GM23338 (cell line): ENCODE data around the gene LRRC47. TPM values are rescaled to one million over a fixed set of nuclear protein-coding genes. Genes with fewer than 3 reads are reported as not detected.

Experiments
- ATAC-seq: fragments of 200-7000 bp; cut with Tn5 transposase; 3 replicates; pipeline ENCODE4 v1.9.1; 2020
- DNase-seq: peaks from one replicate; pipeline ENCODE4 v3.0.0-alpha.2; 2015; ENCODE audit warnings: low spot score
- H2AFZ ChIP-seq: fragments of 200-600 bp; sonication (generic); 2 replicates; pipeline ENCODE4 v1.8.0; 2016; ENCODE audit warnings: antibody characterized with exemption, mild to moderate bottlenecking, moderate library complexity
- H3F3A ChIP-seq: fragments of 200-600 bp; sonication (generic); replicated peaks from 2 replicates; pipeline ENCODE4 v1.8.0; 2017; ENCODE audit warnings: antibody characterized with exemption, mixed run types, low read depth
- H3K27ac ChIP-seq: fragments of 200-600 bp; sonication (generic); 2 replicates; pipeline ENCODE4 v1.6.1; 2016; ENCODE audit warnings: low read depth
- H3K27me3 ChIP-seq: fragments of 200-600 bp; sonication (generic); 2 replicates; pipeline ENCODE4 v1.8.0; 2016; ENCODE audit warnings: mild to moderate bottlenecking, mixed run types, moderate library complexity; ENCODE audit not compliant: insufficient read depth
- H3K36me3 ChIP-seq: fragments of 200-600 bp; sonication (generic); 2 replicates; pipeline ENCODE4 v1.8.0; 2016; ENCODE audit warnings: mild to moderate bottlenecking; ENCODE audit not compliant: insufficient read depth
- H3K4me1 ChIP-seq: fragments of 200-600 bp; sonication (generic); 2 replicates; pipeline ENCODE4 v1.8.0; 2016; ENCODE audit warnings: mild to moderate bottlenecking, moderate library complexity; ENCODE audit not compliant: insufficient read depth
- H3K4me2 ChIP-seq: fragments of 200-600 bp; sonication (generic); 2 replicates; pipeline ENCODE4 v1.7.1; 2017; ENCODE audit warnings: mixed run types
- H3K4me3 ChIP-seq: fragments of 200-600 bp; sonication (generic); 2 replicates; pipeline ENCODE4 v1.6.1; 2016; ENCODE audit warnings: mixed run types
- H3K79me2 ChIP-seq: fragments of 200-600 bp; sonication (generic); replicated peaks from 2 replicates; pipeline ENCODE4 v1.8.0; 2017; ENCODE audit warnings: mild to moderate bottlenecking; ENCODE audit not compliant: insufficient read depth
- H3K9me2 ChIP-seq: fragments of 200-600 bp; sonication (generic); 2 replicates; pipeline ENCODE4 v1.8.0; 2017; ENCODE audit not compliant: insufficient read depth
- H4K20me1 ChIP-seq: fragments of 200-600 bp; sonication (generic); replicated peaks from 2 replicates; pipeline ENCODE4 v1.8.0; 2017; ENCODE audit warnings: mild to moderate bottlenecking; ENCODE audit not compliant: insufficient read depth
- H3K27ac Mint-ChIP-seq: 2 replicates; pipeline ENCODE4 v1.8.0; 2020; ENCODE audit warnings: inconsistent platforms, mild to moderate bottlenecking, moderate library complexity, mixed read lengths
- H3K27me3 Mint-ChIP-seq: 3 replicates; pipeline ENCODE4 v1.8.0; 2022; ENCODE audit warnings: low read depth, mild to moderate bottlenecking, moderate library complexity, mixed read lengths, inconsistent platforms; ENCODE audit not compliant: insufficient read depth, poor library complexity
- H3K36me3 Mint-ChIP-seq: 3 replicates; pipeline ENCODE4 v1.8.0; 2021; ENCODE audit warnings: low read depth, mild to moderate bottlenecking, inconsistent platforms, moderate library complexity, mixed read lengths
- H3K4me1 Mint-ChIP-seq: 3 replicates; pipeline ENCODE4 v1.8.0; 2020; ENCODE audit warnings: mild to moderate bottlenecking, inconsistent platforms, mixed read lengths
- H3K4me3 Mint-ChIP-seq: 3 replicates; pipeline ENCODE4 v1.8.0; 2021; ENCODE audit warnings: moderate library complexity, mild to moderate bottlenecking, inconsistent platforms, mixed read lengths
- H3K9me3 Mint-ChIP-seq: 3 replicates; pipeline ENCODE4 v1.8.0; 2020; ENCODE audit warnings: moderate library complexity, mild to moderate bottlenecking, inconsistent platforms, mixed read lengths
- CREB1 ChIP-seq: fragments of 250-450 bp; sonication (Bioruptor Pico); IDR thresholded peaks from 2 replicates; pipeline ENCODE4 v1.5.0; 2020; ENCODE audit warnings: low read depth, mild to moderate bottlenecking, moderate library complexity
- EZH2 ChIP-seq: fragments of 200-600 bp; sonication (generic); IDR thresholded peaks from one replicate; pipeline ENCODE4 v1.8.0; 2017; ENCODE audit warnings: antibody characterized with exemption, mild to moderate bottlenecking, low read depth; ENCODE audit not compliant: unreplicated experiment
- EZH2phosphoT487 ChIP-seq: fragments of 200-600 bp; sonication (generic); IDR thresholded peaks from one replicate; pipeline ENCODE4 v1.8.1; 2018; ENCODE audit warnings: antibody characterized with exemption; ENCODE audit not compliant: unreplicated experiment
- JUNB ChIP-seq: IDR thresholded peaks from one replicate; pipeline ENCODE4 v1.6.1; 2016; ENCODE audit warnings: antibody characterized with exemption; ENCODE audit not compliant: unreplicated experiment
- NANOG ChIP-seq: IDR thresholded peaks from 2 replicates; pipeline ENCODE4 v1.6.1; 2016; ENCODE audit warnings: antibody characterized with exemption, borderline replicate concordance
- POLR2AphosphoS5 ChIP-seq: IDR thresholded peaks from 2 replicates; pipeline ENCODE4 v1.6.1; 2016; ENCODE audit warnings: antibody characterized with exemption, low read depth
- STAT1 ChIP-seq: IDR thresholded peaks from one replicate; pipeline ENCODE4 v1.6.1; 2016; ENCODE audit warnings: antibody characterized with exemption; ENCODE audit not compliant: unreplicated experiment
- ZNF114 ChIP-seq: fragments of 250-450 bp; sonication (Bioruptor Pico); IDR thresholded peaks from 2 replicates; pipeline ENCODE4 v1.5.0; 2020; ENCODE audit warnings: mild to moderate bottlenecking, moderate library complexity
- ZNF331 ChIP-seq: fragments of 250-450 bp; sonication (Bioruptor Pico); IDR thresholded peaks from 2 replicates; pipeline ENCODE4 v1.5.0; 2020; ENCODE audit warnings: low read depth, mild to moderate bottlenecking, moderate library complexity
- polyA plus RNA-seq: library from polyadenylated mRNA; unstranded; fragments of >200 nt; fragmentation: Nextera tagmentation; extraction: Ambion mirVana; gene quantifications from 2 replicates; pipeline ENCODE4 v1.2.1, GENCODE V29; 2016
- total RNA-seq: library from RNA; depleted of rRNA; stranded (reverse); fragments of >200 nt; shearing (Covaris generic); gene quantifications from 2 replicates; pipeline ENCODE4 v1.2.3, GENCODE V29; 2014
- TF ChIP-seq, protein P1 (sequence below): IDR thresholded peaks from one replicate; pipeline ENCODE4 v1.6.1; 2018; ENCODE audit warnings: antibody characterized with exemption; ENCODE audit not compliant: unreplicated experiment
- TF ChIP-seq, protein P2 (sequence below): IDR thresholded peaks from 2 replicates; pipeline ENCODE4 v1.6.1; 2016; ENCODE audit warnings: antibody characterized with exemption

Gene LRRC47
- total and polyA plus RNA-seq, 2 experiments from 2014 or later: 15.8 to 76.8 TPM

DNA sequence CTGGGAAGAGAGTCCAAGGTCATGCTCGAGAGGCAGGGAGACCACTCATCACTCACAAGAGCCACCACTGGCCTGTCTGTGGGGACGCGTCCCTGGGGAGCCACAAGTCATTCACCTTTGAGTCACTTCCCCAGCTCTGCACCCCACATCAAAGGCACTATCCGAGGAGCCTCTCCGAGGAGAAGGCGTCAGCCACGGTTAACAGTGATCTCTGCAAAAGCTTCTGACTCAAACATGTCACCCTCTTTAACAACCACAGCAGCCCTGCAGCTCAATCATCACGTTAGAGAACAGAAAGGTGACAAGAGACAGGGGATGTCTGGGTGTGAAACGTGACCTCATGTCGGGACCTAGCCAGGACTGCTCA is 9.0 kb downstream of the LRRC47 start:
- Histone ChIP-seq H2AFZ (no peak overlapping the region), H3K27ac (no peak overlapping the region), H3K4me1 (peaks cover 15% of the 10 kb centered on the region), H4K20me1 (peaks cover 6% of the 10 kb centered on the region; the same call in 1 of the 2 replicates), H3F3A (no peaks in the 10 kb centered on the region), H3K4me3 (no peak overlapping the region), H3K79me2 (peaks cover 47% of the 10 kb centered on the region), H3K36me3 (peaks cover 13% of the 10 kb centered on the region), H3K27me3 (no peaks in the 10 kb centered on the region), H3K9me2 (no peaks in the 10 kb centered on the region), H3K4me2 (no peak overlapping the region)
- peaks cover 67% of the 10 kb centered on the region for H3K36me3 Mint-ChIP-seq
- H3K27me3 Mint-ChIP-seq: peaks cover 17% of the 10 kb centered on the region
- peaks cover 31% of the 10 kb centered on the region for H3K4me1 Mint-ChIP-seq
- DNase-seq (no peak), ATAC-seq (no peak)
- H3K9me3 Mint-ChIP-seq: no peaks in the 10 kb centered on the region
- H3K4me3 Mint-ChIP-seq: no peak overlapping the region
- TF ChIP-seq ZNF114 (no peak), ZNF331 (no peak), EZH2phosphoT487 (no peak), EZH2 (no peak)
- TF ChIP-seq, protein P1, sequence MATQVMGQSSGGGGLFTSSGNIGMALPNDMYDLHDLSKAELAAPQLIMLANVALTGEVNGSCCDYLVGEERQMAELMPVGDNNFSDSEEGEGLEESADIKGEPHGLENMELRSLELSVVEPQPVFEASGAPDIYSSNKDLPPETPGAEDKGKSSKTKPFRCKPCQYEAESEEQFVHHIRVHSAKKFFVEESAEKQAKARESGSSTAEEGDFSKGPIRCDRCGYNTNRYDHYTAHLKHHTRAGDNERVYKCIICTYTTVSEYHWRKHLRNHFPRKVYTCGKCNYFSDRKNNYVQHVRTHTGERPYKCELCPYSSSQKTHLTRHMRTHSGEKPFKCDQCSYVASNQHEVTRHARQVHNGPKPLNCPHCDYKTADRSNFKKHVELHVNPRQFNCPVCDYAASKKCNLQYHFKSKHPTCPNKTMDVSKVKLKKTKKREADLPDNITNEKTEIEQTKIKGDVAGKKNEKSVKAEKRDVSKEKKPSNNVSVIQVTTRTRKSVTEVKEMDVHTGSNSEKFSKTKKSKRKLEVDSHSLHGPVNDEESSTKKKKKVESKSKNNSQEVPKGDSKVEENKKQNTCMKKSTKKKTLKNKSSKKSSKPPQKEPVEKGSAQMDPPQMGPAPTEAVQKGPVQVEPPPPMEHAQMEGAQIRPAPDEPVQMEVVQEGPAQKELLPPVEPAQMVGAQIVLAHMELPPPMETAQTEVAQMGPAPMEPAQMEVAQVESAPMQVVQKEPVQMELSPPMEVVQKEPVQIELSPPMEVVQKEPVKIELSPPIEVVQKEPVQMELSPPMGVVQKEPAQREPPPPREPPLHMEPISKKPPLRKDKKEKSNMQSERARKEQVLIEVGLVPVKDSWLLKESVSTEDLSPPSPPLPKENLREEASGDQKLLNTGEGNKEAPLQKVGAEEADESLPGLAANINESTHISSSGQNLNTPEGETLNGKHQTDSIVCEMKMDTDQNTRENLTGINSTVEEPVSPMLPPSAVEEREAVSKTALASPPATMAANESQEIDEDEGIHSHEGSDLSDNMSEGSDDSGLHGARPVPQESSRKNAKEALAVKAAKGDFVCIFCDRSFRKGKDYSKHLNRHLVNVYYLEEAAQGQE: no peak
- TF ChIP-seq, protein P2, sequence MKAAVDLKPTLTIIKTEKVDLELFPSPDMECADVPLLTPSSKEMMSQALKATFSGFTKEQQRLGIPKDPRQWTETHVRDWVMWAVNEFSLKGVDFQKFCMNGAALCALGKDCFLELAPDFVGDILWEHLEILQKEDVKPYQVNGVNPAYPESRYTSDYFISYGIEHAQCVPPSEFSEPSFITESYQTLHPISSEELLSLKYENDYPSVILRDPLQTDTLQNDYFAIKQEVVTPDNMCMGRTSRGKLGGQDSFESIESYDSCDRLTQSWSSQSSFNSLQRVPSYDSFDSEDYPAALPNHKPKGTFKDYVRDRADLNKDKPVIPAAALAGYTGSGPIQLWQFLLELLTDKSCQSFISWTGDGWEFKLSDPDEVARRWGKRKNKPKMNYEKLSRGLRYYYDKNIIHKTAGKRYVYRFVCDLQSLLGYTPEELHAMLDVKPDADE: no peak
- H3K27ac Mint-ChIP-seq: 0 out of 2 replicates have a peak overlapping the region, but pooled peaks have one; percentile 59

DNA sequence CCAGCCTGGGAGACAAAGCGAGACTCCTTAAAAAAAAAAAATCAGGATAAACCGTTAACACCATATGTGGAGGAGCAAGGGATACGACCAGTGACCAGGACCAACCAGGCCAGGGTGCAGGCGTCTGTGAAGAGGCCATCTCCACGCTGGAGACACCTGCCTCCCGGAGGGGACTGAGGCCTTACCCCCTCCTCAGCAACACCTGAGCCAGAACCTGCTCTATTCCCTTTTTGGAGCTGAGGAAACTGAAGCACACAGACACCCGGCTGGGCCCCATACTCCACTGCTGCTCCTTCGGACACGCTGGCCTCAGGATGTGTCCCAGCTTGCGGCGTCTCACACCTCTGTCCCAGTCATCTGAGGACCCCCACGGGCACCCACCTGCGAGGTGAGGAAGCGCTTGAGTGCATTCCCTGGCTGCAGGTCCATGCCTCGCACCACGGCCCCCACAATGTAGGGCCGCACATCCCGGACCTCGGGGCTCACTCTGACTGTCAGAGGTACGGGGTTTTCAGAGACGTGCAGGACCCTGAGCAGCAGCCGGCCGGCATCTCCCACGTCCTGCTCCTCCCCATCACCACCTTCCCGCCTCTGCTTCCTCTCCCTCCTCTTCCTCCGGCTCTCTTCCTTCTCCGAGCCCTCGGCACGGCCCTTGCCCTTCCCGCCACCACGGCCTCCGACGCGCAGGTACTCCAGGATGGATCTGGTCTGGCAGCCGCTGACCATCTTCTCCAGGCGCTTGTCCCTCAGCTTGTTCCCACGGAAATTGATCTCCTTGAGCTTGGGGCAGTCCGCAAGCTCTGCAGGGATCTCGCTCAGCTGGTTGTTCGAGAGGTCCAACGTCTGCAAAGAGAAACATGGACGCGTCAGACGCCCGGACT is 9.6 kb downstream of the LRRC47 start:
- no peaks in the 10 kb centered on the region for H3K9me2 ChIP-seq
- no peak overlapping the region for H2AFZ ChIP-seq
- no peak for DNase-seq
- H3K4me1 ChIP-seq: peaks cover 9% of the 10 kb centered on the region
- H3K27ac Mint-ChIP-seq: 0 out of 2 replicates have a peak overlapping the region, but pooled peaks have one; percentile 59
- no peak overlapping the region for H3K4me3 ChIP-seq
- peaks cover 17% of the 10 kb centered on the region for H3K27me3 Mint-ChIP-seq
- peaks cover 67% of the 10 kb centered on the region for H3K36me3 Mint-ChIP-seq
- H3K4me1 Mint-ChIP-seq: peaks cover 25% of the 10 kb centered on the region
- peaks cover 19% of the 10 kb centered on the region for H3K36me3 ChIP-seq
- no peaks in the 10 kb centered on the region for H3K27me3 ChIP-seq
- H3K9me3 Mint-ChIP-seq: no peaks in the 10 kb centered on the region
- H3F3A ChIP-seq: 0 out of 2 replicates have a peak, but pooled peaks cover 2% of the 10 kb centered on the region
- peak overlapping the region; percentile 66; the same call in 1 of the 2 replicates for H3K27ac ChIP-seq
- peaks cover 6% of the 10 kb centered on the region; the same call in 1 of the 2 replicates for H4K20me1 ChIP-seq
- no peak overlapping the region for H3K4me2 ChIP-seq
- no peak overlapping the region for H3K4me3 Mint-ChIP-seq
- peaks cover 40% of the 10 kb centered on the region for H3K79me2 ChIP-seq
- ATAC-seq: no peak
- TF ChIP-seq JUNB (no peak), NANOG (no peak), EZH2 (no peak), POLR2AphosphoS5 (no peak), CREB1 (no peak), STAT1 (no peak), ZNF114 (no peak), ZNF331 (no peak)
- TF ChIP-seq, protein P2: no peak
- TF ChIP-seq, protein P1: no peak
